Neutrophil (primary cell): Measurements from ENCODE around the gene HOXB7.

Experiments used
- H3K27ac ChIP-seq: fragments of 200-600 bp; sonication (generic); 2 replicates; pipeline ENCODE4 v1.5.1; 2016; ENCODE audit warnings: mild to moderate bottlenecking, moderate library complexity
- H3K27me3 ChIP-seq: fragments of 200-600 bp; sonication (generic); 2 replicates; pipeline ENCODE4 v1.6.0; 2016; ENCODE audit warnings: mild to moderate bottlenecking
- H3K36me3 ChIP-seq: fragments of 200-600 bp; sonication (generic); 2 replicates; pipeline ENCODE4 v1.5.1; 2017
- H3K4me1 ChIP-seq, 2 experiments: fragments of 200-600 bp in 1 of 2; sonication (generic) in 1 of 2; 1 replicate in 1 of 2; 2 replicates in 1 of 2; pipeline versions ENCODE4 v1.5.1 to v1.6.1; 2013 to 2016; ENCODE audit warnings: low read depth in 1 of 2, low read length in 1 of 2, mild to moderate bottlenecking in 1 of 2, moderate library complexity in 1 of 2; ENCODE audit not compliant: control insufficient read depth in 1 of 2, insufficient read depth in 1 of 2
- H3K4me3 ChIP-seq, 2 experiments: fragments of 200-600 bp in 1 of 2; sonication (generic) in 1 of 2; 1 replicate in 1 of 2; 2 replicates in 1 of 2; pipeline ENCODE4 v1.5.1; 2013 to 2016; ENCODE audit warnings: low read depth in 1 of 2, low read length in 1 of 2, mild to moderate bottlenecking in 1 of 2, moderate library complexity in 1 of 2
- H3K9me3 ChIP-seq: fragments of 200-600 bp; sonication (generic); 2 replicates; pipeline ENCODE4 v1.5.1; 2016
- CTCF ChIP-seq: fragments of 200-600 bp; sonication (generic); IDR thresholded peaks from 2 replicates; pipeline ENCODE4 v1.5.1; 2016; ENCODE audit warnings: antibody characterized with exemption

HOXB7 gene

GRCh38 chr17:48600244-48601098, 10.3 kb downstream of the HOXB7 start:
- Histone ChIP-seq H3K27ac (no peak overlapping the region), H3K27me3 (peaks cover 100% of the 10 kb centered on the region), H3K36me3 (no peaks in the 10 kb centered on the region), H3K4me1 (peaks cover 3 to 8% of the 10 kb centered on the region in 2 experiments), H3K9me3 (no peaks in the 10 kb centered on the region), H3K4me3 (no peak overlapping the region)
- no peak for TF ChIP-seq CTCF

GRCh38 chr17:48599354-48599753, 11.5 kb downstream of the HOXB7 start:
- Histone ChIP-seq H3K36me3 (no peaks in the 10 kb centered on the region), H3K9me3 (no peaks in the 10 kb centered on the region), H3K4me3 (no peak overlapping the region), H3K27ac (no peak overlapping the region), H3K27me3 (peaks cover 100% of the 10 kb centered on the region), H3K4me1 (peaks cover 3 to 8% of the 10 kb centered on the region in 2 experiments)
- no peak for TF ChIP-seq CTCF

- Histone ChIP-seq H3K27me3 (peaks cover 100% of the 10 kb centered on the region), H3K4me3 (no peak overlapping the region)
These were observed 12.1 kb downstream of the HOXB7 start for GRCh38 chr17:48598736-48599135.

GRCh38 chr17:48597778-48598631, 12.8 kb downstream of the HOXB7 start:
- Histone ChIP-seq H3K4me1 (peaks cover 6 to 15% of the 10 kb centered on the region in 2 experiments), H3K36me3 (no peaks in the 10 kb centered on the region), H3K27me3 (peaks cover 100% of the 10 kb centered on the region), H3K4me3 (peak overlapping the region in 1 of 2 experiments; percentile 5), H3K27ac (no peak overlapping the region), H3K9me3 (no peaks in the 10 kb centered on the region)
- no peak for TF ChIP-seq CTCF

More at GRCh38 chr17:48598736-48599135, 12.1 kb downstream of the HOXB7 start:
- TF ChIP-seq CTCF: no peak
- H3K9me3 ChIP-seq: no peaks in the 10 kb centered on the region
- H3K27ac ChIP-seq: no peak overlapping the region
- peaks cover 6 to 8% of the 10 kb centered on the region in 2 experiments for H3K4me1 ChIP-seq
- H3K36me3 ChIP-seq: no peaks in the 10 kb centered on the region

GRCh38 chr17:48597528-48597777, 13.4 kb downstream of the HOXB7 start:
- H3K27me3 ChIP-seq: peaks cover 100% of the 10 kb centered on the region
- no peak overlapping the region for H3K27ac ChIP-seq
- H3K36me3 ChIP-seq: no peaks in the 10 kb centered on the region
- H3K9me3 ChIP-seq: no peaks in the 10 kb centered on the region
- no peak for TF ChIP-seq CTCF
- peaks cover 6 to 16% of the 10 kb centered on the region in 2 experiments for H3K4me1 ChIP-seq
- H3K4me3 ChIP-seq: peak overlapping the region in 1 of 2 experiments; percentile 5
